A549 (cell line): ENCODE results near the gene KRT72. TPM values are rescaled to one million over a fixed set of nuclear protein-coding genes. Genes with fewer than 3 reads are reported as not detected.

Source experiments
- ATAC-seq, 2 experiments: fragments of 200-7000 bp in 1 of 2; fragments of >200 bp in 1 of 2; cut with Nextera tagmentation in 1 of 2; cut with Tn5 transposase in 1 of 2; 3 replicates each; pipeline versions ENCODE4 v1.8.0 to v1.9.1; 2018 to 2020; ENCODE audit warnings: mild to moderate bottlenecking in 1 of 2, moderate library complexity in 1 of 2
- CTCF ChIA-PET: fragments of 300-600 bp; sonication (Branson Sonifier 250); formaldehyde crosslinking; extraction: SDS; loops from one replicate; lab custom pipeline; 2021; ENCODE audit warnings: antibody characterized with exemption, inconsistent platforms; lab: Yijun Ruan, JAX
- POLR2A ChIA-PET: fragments of 350-600 bp; formaldehyde crosslinking; extraction: SDS; loops from one replicate; lab custom pipeline; 2021; ENCODE audit warnings: antibody characterized with exemption, inconsistent platforms; lab: Yijun Ruan, JAX
- DNase-seq, 2 experiments: peaks; one replicate each; pipeline versions ENCODE4 v3.0.0 to v3.0.0-alpha.2; 2011 to 2016; ENCODE audit warnings: low read depth in 1 of 2, low spot score in 1 of 2
- FAIRE-seq: peaks from 2 replicates; lab custom pipeline; 2011; peaks lifted over from hg19 to GRCh38; lab: Jason Lieb, UNC
- H3K27ac ChIP-seq, 2 experiments: fragments of >200 bp; sonication (Bioruptor Twin); formaldehyde crosslinking; 3 replicates each; pipeline ENCODE4 v1.5.1; 2016 to 2017
- H3K4me1 ChIP-seq: fragments of >200 bp; sonication (Bioruptor Twin); formaldehyde crosslinking; 3 replicates; pipeline ENCODE4 v1.6.1; 2016
- H3K4me2 ChIP-seq: fragments of >200 bp; sonication (Bioruptor Twin); formaldehyde crosslinking; 3 replicates; pipeline ENCODE4 v1.6.1; 2016
- H3K4me3 ChIP-seq: fragments of >200 bp; sonication (Bioruptor Twin); formaldehyde crosslinking; 3 replicates; pipeline ENCODE4 v1.5.1; 2016
- H3K9me3 ChIP-seq: fragments of >200 bp; sonication (Bioruptor Twin); formaldehyde crosslinking; 3 replicates; pipeline ENCODE4 v1.6.1; 2016
- ATOH8 ChIP-seq: fragments of 250-450 bp; sonication (Bioruptor Pico); IDR thresholded peaks from 2 replicates; pipeline ENCODE4 v1.5.0; 2020; ENCODE audit warnings: low read depth, mild to moderate bottlenecking, moderate library complexity
- BHLHE40 ChIP-seq: IDR thresholded peaks from 2 replicates; pipeline ENCODE4 v1.6.1; 2012; ENCODE audit warnings: low read depth, low read length, inconsistent platforms
- CBX2 ChIP-seq: fragments of 200-600 bp; sonication (generic); IDR thresholded peaks from 2 replicates; pipeline ENCODE4 v1.6.1; 2016; ENCODE audit warnings: low read depth, mild to moderate bottlenecking, borderline replicate concordance
- CEBPB ChIP-seq, 2 experiments: fragments of >200 bp in 1 of 2; sonication (Bioruptor Twin) in 1 of 2; formaldehyde crosslinking in 1 of 2; IDR thresholded peaks; 2 replicates each; pipeline ENCODE4 v1.6.1; 2012 to 2016
- CHD2 ChIP-seq: fragments of 150-350 bp; IDR thresholded peaks from 2 replicates; pipeline ENCODE4 v1.6.1; 2014; ENCODE audit warnings: low read length; ENCODE audit not compliant: partially characterized antibody
- CTCF ChIP-seq: fragments of >200 bp; sonication (Bioruptor Twin); formaldehyde crosslinking; IDR thresholded peaks from 3 replicates; pipeline ENCODE4 v1.5.1; 2016
- EHF ChIP-seq: fragments of 250-450 bp; sonication (Bioruptor Pico); IDR thresholded peaks from 2 replicates; pipeline ENCODE4 v1.5.0; 2020; ENCODE audit warnings: mild to moderate bottlenecking
- EP300 ChIP-seq, 2 experiments: fragments of >200 bp; sonication (Bioruptor Twin); formaldehyde crosslinking; IDR thresholded peaks; 2 replicates in 1 of 2; 3 replicates in 1 of 2; pipeline ENCODE4 v1.6.1; 2016 to 2017
- FOSL2 ChIP-seq, 2 experiments: fragments of 450-650 bp in 1 of 2; fragments of >200 bp in 1 of 2; sonication (Bioruptor Twin) in 1 of 2; formaldehyde crosslinking; IDR thresholded peaks; 2 replicates each; pipeline versions ENCODE4 v1.5.0 to v1.6.1; 2016 to 2020; ENCODE audit warnings: mild to moderate bottlenecking in 1 of 2, moderate library complexity in 1 of 2
- FOXS1 ChIP-seq: fragments of 250-450 bp; sonication (Bioruptor Pico); IDR thresholded peaks from 2 replicates; pipeline ENCODE4 v1.5.0; 2020; ENCODE audit warnings: mild to moderate bottlenecking, moderate library complexity
- HEYL ChIP-seq: fragments of 250-450 bp; sonication (Bioruptor Pico); IDR thresholded peaks from 2 replicates; pipeline ENCODE4 v1.8.0; 2021; ENCODE audit warnings: mild to moderate bottlenecking, moderate library complexity
- HOXA7 ChIP-seq: fragments of 250-450 bp; sonication (Bioruptor Pico); IDR thresholded peaks from 2 replicates; pipeline ENCODE4 v1.5.0; 2020; ENCODE audit warnings: mild to moderate bottlenecking, moderate library complexity
- HOXB13 ChIP-seq: fragments of 250-450 bp; sonication (Bioruptor Pico); IDR thresholded peaks from 2 replicates; pipeline ENCODE4 v1.5.0; 2020; ENCODE audit warnings: low read depth, mild to moderate bottlenecking, moderate library complexity
- HOXB5 ChIP-seq: fragments of 250-450 bp; sonication (Bioruptor Pico); IDR thresholded peaks from 2 replicates; pipeline ENCODE4 v1.5.0; 2020; ENCODE audit warnings: mild to moderate bottlenecking, moderate library complexity
- JUN ChIP-seq, 2 experiments: fragments of >200 bp; sonication (Bioruptor Twin); formaldehyde crosslinking; IDR thresholded peaks; 2 replicates in 1 of 2; 3 replicates in 1 of 2; pipeline ENCODE4 v1.6.1; 2016 to 2017
- JUNB ChIP-seq: fragments of >200 bp; sonication (Bioruptor Twin); formaldehyde crosslinking; IDR thresholded peaks from 2 replicates; pipeline ENCODE4 v1.6.1; 2016
- KDM5A ChIP-seq: fragments of 200-600 bp; sonication (generic); IDR thresholded peaks from 2 replicates; pipeline ENCODE4 v1.6.1; 2016; ENCODE audit warnings: antibody characterized with exemption, mild to moderate bottlenecking
- NPAS2 ChIP-seq: fragments of 250-450 bp; sonication (Bioruptor Pico); IDR thresholded peaks from 2 replicates; pipeline ENCODE4 v1.8.0; 2022; ENCODE audit warnings: mild to moderate bottlenecking, moderate library complexity, borderline replicate concordance
- NR3C1 ChIP-seq: fragments of >200 bp; sonication (Bioruptor Twin); formaldehyde crosslinking; IDR thresholded peaks from 3 replicates; pipeline ENCODE4 v1.6.1; 2017
- POLR2A ChIP-seq: IDR thresholded peaks from 2 replicates; pipeline ENCODE4 v1.6.1; 2012; ENCODE audit warnings: mild to moderate bottlenecking, low read length
- POLR2AphosphoS2 ChIP-seq: conservative IDR thresholded peaks from 2 replicates; pipeline ENCODE4 v1.6.1; 2012; ENCODE audit warnings: low read length, improper control_type of control experiment, inconsistent platforms
- RARB ChIP-seq: fragments of 250-450 bp; sonication (Bioruptor Pico); IDR thresholded peaks from 2 replicates; pipeline ENCODE4 v1.8.0; 2021; ENCODE audit warnings: mild to moderate bottlenecking, moderate library complexity
- REST ChIP-seq: fragments of 200-600 bp; sonication (generic); IDR thresholded peaks from 2 replicates; pipeline ENCODE4 v1.6.1; 2016; ENCODE audit warnings: antibody characterized with exemption, mild to moderate bottlenecking, moderate library complexity
- SREBF2 ChIP-seq: fragments of 450-650 bp; IDR thresholded peaks from 2 replicates; pipeline ENCODE4 v1.6.1; 2014; ENCODE audit warnings: mild to moderate bottlenecking, moderate library complexity
- TFCP2L1 ChIP-seq: fragments of 250-450 bp; sonication (Bioruptor Pico); IDR thresholded peaks from 2 replicates; pipeline ENCODE4 v1.5.0; 2021; ENCODE audit warnings: mild to moderate bottlenecking
- TP53 ChIP-seq: fragments of 250-450 bp; sonication (Bioruptor Pico); IDR thresholded peaks from 2 replicates; pipeline ENCODE4 v1.5.0; 2021; ENCODE audit warnings: mild to moderate bottlenecking, moderate library complexity
- ZC3H11A ChIP-seq: fragments of 450-650 bp; IDR thresholded peaks from 2 replicates; pipeline ENCODE4 v1.6.1; 2014; ENCODE audit warnings: antibody characterized with exemption, mild to moderate bottlenecking
- ZFP36 ChIP-seq: fragments of 450-650 bp; IDR thresholded peaks from 2 replicates; pipeline ENCODE4 v1.6.1; 2014; ENCODE audit warnings: borderline replicate concordance; ENCODE audit not compliant: partially characterized antibody
- ZSCAN20 ChIP-seq: fragments of 250-450 bp; sonication (Bioruptor Pico); IDR thresholded peaks from 2 replicates; pipeline ENCODE4 v1.8.0; 2022; ENCODE audit warnings: mild to moderate bottlenecking, moderate library complexity
- WGBS: methylation state at CpG from one replicate; pipeline ENCODE4 v1.1.6; 2017; ENCODE audit errors: missing lambda C conversion rate; 5-methylcytosine and 5-hydroxymethylcytosine counted together
- polyA plus RNA-seq, 4 experiments: library from polyadenylated mRNA; depleted of rRNA in 3 of 4; stranded (reverse); fragments of >200 nt; fragmentation: RNase III in 1 of 4; extraction: RNeasy Plus Mini Kit Qiagen cat#74134 plus additional on column Dnase treatment in 1 of 4; gene quantifications; 2 replicates in 3 of 4; 3 replicates in 1 of 4; pipeline ENCODE4 v1.2.3, GENCODE V29; 2011 to 2017

KRT72 gene
- polyA plus RNA-seq, 2 of the 4 experiments (the other 2 are of a cell fraction), result not detected

GRCh38 chr12:52614381-52615207 lies 13.3 kb upstream of the KRT72 start:
- no peak for FAIRE-seq
- Histone ChIP-seq H3K9me3 (no peaks in the 10 kb centered on the region), H3K4me3 (no peak overlapping the region), H3K4me1 (no peaks in the 10 kb centered on the region), H3K4me2 (no peak overlapping the region), H3K27ac (no peak overlapping the region)
- TF ChIP-seq ZC3H11A (no peak), CTCF (no peak), JUN (IDR thresholded peaks at IDR 0.05) (no peak), BHLHE40 (no peak), TP53 (CRISPR knock-in tag) (no peak), NPAS2 (no peak), TFCP2L1 (CRISPR knock-in tag) (no peak), ATOH8 (CRISPR knock-in tag) (no peak), NR3C1 (no peak), EHF (CRISPR knock-in tag) (no peak), HOXA7 (CRISPR knock-in tag) (no peak), CHD2 (no peak), HOXB5 (no peak), ZFP36 (no peak), JUNB (no peak)
- 68% methylated on average over 10 of the region's 10 CpGs for WGBS
- POLR2A ChIA-PET, result no interaction called here
- no peak for ATAC-seq
- CTCF ChIA-PET, result no interaction called here
- no peak for DNase-seq

GRCh38 chr12:52613384-52614030 lies 12.2 kb upstream of the KRT72 start:
- ATAC-seq (no peak), DNase-seq (no peak), FAIRE-seq (no peak)
- Histone ChIP-seq H3K9me3 (no peaks in the 10 kb centered on the region), H3K4me3 (no peak overlapping the region), H3K4me2 (no peak overlapping the region), H3K4me1 (no peaks in the 10 kb centered on the region), H3K27ac (no peak overlapping the region)
- 82% methylated on average over 9 of the region's 9 CpGs for WGBS
- no peak for TF ChIP-seq RARB (CRISPR knock-in tag)
- no peak for TF ChIP-seq FOSL2 (IDR thresholded peaks at IDR 0.05)
- TF ChIP-seq FOSL2 (CRISPR knock-in tag; IDR thresholded peaks at IDR 0.05), result no peak
- TF ChIP-seq HEYL (CRISPR knock-in tag), result no peak
- no peak for TF ChIP-seq CEBPB (IDR thresholded peaks at IDR 0.05)
- no peak for TF ChIP-seq KDM5A
- TF ChIP-seq HOXB13 (CRISPR knock-in tag), result no peak
- TF ChIP-seq SREBF2, result no peak
- no peak for TF ChIP-seq ZSCAN20
- no peak for TF ChIP-seq CBX2
- TF ChIP-seq BHLHE40, result no peak
- TF ChIP-seq TFCP2L1 (CRISPR knock-in tag), result no peak
- TF ChIP-seq REST, result no peak
- TF ChIP-seq EP300 (IDR thresholded peaks at IDR 0.05), result no peak
- TF ChIP-seq FOXS1 (CRISPR knock-in tag), result no peak
- no peak for TF ChIP-seq POLR2AphosphoS2
- TF ChIP-seq EHF (CRISPR knock-in tag), result no peak
- TF ChIP-seq POLR2A, result no peak
- no peak for TF ChIP-seq NPAS2
- TF ChIP-seq JUN (IDR thresholded peaks at IDR 0.05), result no peak
- no peak for TF ChIP-seq CTCF
- POLR2A ChIA-PET, result no interaction called here
- CTCF ChIA-PET, result interaction anchor here (1.2 kb wide), 1 partner anchor 31 kb away, joined by 4 read pairs; no protein-coding TSS in a partner anchor
